Astrocyte (in vitro differentiated cells and primary cell): Measurements from ENCODE around the gene GAS6.

Experiments
- CTCF ChIP-seq: IDR thresholded peaks from 2 replicates; pipeline ENCODE4 v1.5.1; 2011; ENCODE audit warnings: low read depth, mild to moderate bottlenecking, inconsistent platforms, low read length, moderate library complexity; ENCODE audit not compliant: insufficient read depth
- EZH2 ChIP-seq: IDR thresholded peaks from 2 replicates; pipeline ENCODE4 v1.6.1; 2012; ENCODE audit warnings: mild to moderate bottlenecking, low read length, inconsistent platforms; ENCODE audit not compliant: insufficient read depth

GRCh38 chr13:113823771-113824170 lies 40.1 kb downstream of the GAS6 start:
- no peak for TF ChIP-seq EZH2
- TF ChIP-seq CTCF: no peak
